Astrocyte (in vitro differentiated cells and primary cell): Measurements from ENCODE around the gene TMEM198. TPM values are rescaled to one million over a fixed set of nuclear protein-coding genes. Genes with fewer than 3 reads are reported as not detected.

Experiments used
- DNase-seq: peaks from one replicate; pipeline ENCODE4 v3.0.0-alpha.2; 2010; ENCODE audit warnings: low read depth
- FAIRE-seq: peaks from 2 replicates; lab custom pipeline; 2011; peaks lifted over from hg19 to GRCh38; lab: Jason Lieb, UNC
- H2AFZ ChIP-seq: 2 replicates; pipeline ENCODE4 v1.6.0; 2012; ENCODE audit warnings: low read depth, low read length, inconsistent platforms
- H3K27ac ChIP-seq: 2 replicates; pipeline ENCODE4 v1.5.1; 2011; ENCODE audit warnings: low read depth, low read length, inconsistent platforms
- H3K27me3 ChIP-seq: 2 replicates; pipeline ENCODE4 v1.6.0; 2011; ENCODE audit warnings: low read length, inconsistent platforms; ENCODE audit not compliant: insufficient read depth
- H3K36me3 ChIP-seq: 2 replicates; pipeline ENCODE4 v1.5.1; 2011; ENCODE audit warnings: low read length, inconsistent platforms; ENCODE audit not compliant: insufficient read depth
- H3K4me1 ChIP-seq: 2 replicates; pipeline ENCODE4 v1.5.1; 2011; ENCODE audit warnings: low read length, inconsistent platforms; ENCODE audit not compliant: insufficient read depth
- H3K4me2 ChIP-seq: 2 replicates; pipeline ENCODE4 v1.6.0; 2012; ENCODE audit warnings: low read length, inconsistent platforms
- H3K4me3 ChIP-seq: 2 replicates; pipeline ENCODE4 v1.5.1; 2011; ENCODE audit warnings: low read depth, mild to moderate bottlenecking, low read length, inconsistent platforms; ENCODE audit not compliant: insufficient read depth
- H3K79me2 ChIP-seq: 2 replicates; pipeline ENCODE4 v1.6.0; 2012; ENCODE audit warnings: mild to moderate bottlenecking, low read length, inconsistent platforms; ENCODE audit not compliant: insufficient read depth
- H3K9ac ChIP-seq: 2 replicates; pipeline ENCODE4 v1.6.0; 2012; ENCODE audit warnings: mild to moderate bottlenecking, low read length, inconsistent platforms
- H3K9me3 ChIP-seq: 2 replicates; pipeline ENCODE4 v1.5.1; 2012; ENCODE audit warnings: low read depth, mild to moderate bottlenecking, low read length, inconsistent platforms; ENCODE audit not compliant: insufficient read depth
- H4K20me1 ChIP-seq: 2 replicates; pipeline ENCODE4 v1.6.0; 2012; ENCODE audit warnings: low read length, inconsistent platforms; ENCODE audit not compliant: insufficient read depth
- H3K27ac Mint-ChIP-seq: one replicate; pipeline ENCODE4 v1.8.0; 2021; ENCODE audit warnings: mild to moderate bottlenecking, mixed read lengths; ENCODE audit not compliant: unreplicated experiment
- H3K27me3 Mint-ChIP-seq: one replicate; pipeline ENCODE4 v1.8.0; 2021; ENCODE audit warnings: low read depth, mixed read lengths; ENCODE audit not compliant: unreplicated experiment
- H3K36me3 Mint-ChIP-seq: one replicate; pipeline ENCODE4 v1.8.0; 2021; ENCODE audit warnings: low read depth, mixed read lengths; ENCODE audit not compliant: unreplicated experiment
- H3K4me1 Mint-ChIP-seq: one replicate; pipeline ENCODE4 v1.8.0; 2021; ENCODE audit warnings: low read depth, mixed read lengths; ENCODE audit not compliant: unreplicated experiment
- H3K4me3 Mint-ChIP-seq: one replicate; pipeline ENCODE4 v1.8.0; 2021; ENCODE audit warnings: mild to moderate bottlenecking, moderate library complexity, mixed read lengths; ENCODE audit not compliant: unreplicated experiment
- H3K9me3 Mint-ChIP-seq: one replicate; pipeline ENCODE4 v1.8.0; 2021; ENCODE audit warnings: mild to moderate bottlenecking, mixed read lengths; ENCODE audit not compliant: unreplicated experiment
- CTCF ChIP-seq: IDR thresholded peaks from 2 replicates; pipeline ENCODE4 v1.5.1; 2011; ENCODE audit warnings: low read depth, mild to moderate bottlenecking, inconsistent platforms, low read length, moderate library complexity; ENCODE audit not compliant: insufficient read depth
- EZH2 ChIP-seq: IDR thresholded peaks from 2 replicates; pipeline ENCODE4 v1.6.1; 2012; ENCODE audit warnings: mild to moderate bottlenecking, low read length, inconsistent platforms; ENCODE audit not compliant: insufficient read depth
- total RNA-seq: library from RNA; stranded (reverse); gene quantifications from 2 replicates; pipeline ENCODE4 v1.2.1, GENCODE V29; 2021

Gene TMEM198
- total RNA-seq, 1 donor from 2014 or later: 3.8 TPM

- FAIRE-seq: no peak
- no peaks in the 10 kb centered on the region for H3K9me3 Mint-ChIP-seq
- Histone ChIP-seq H3K9me3 (no peaks in the 10 kb centered on the region), H3K4me2 (peak overlapping the region; percentile 64), H3K9ac (peak overlapping the region; percentile 37), H3K4me1 (peaks cover 30% of the 10 kb centered on the region), H2AFZ (peak overlapping the region; percentile 72), H3K36me3 (no peaks in the 10 kb centered on the region), H3K4me3 (no peak overlapping the region), H3K27me3 (peaks cover 3% of the 10 kb centered on the region), H3K27ac (no peak overlapping the region), H3K79me2 (no peaks in the 10 kb centered on the region), H4K20me1 (no peaks in the 10 kb centered on the region)
- H3K27ac Mint-ChIP-seq: no peak overlapping the region
- H3K27me3 Mint-ChIP-seq: peaks cover 35% of the 10 kb centered on the region
- TF ChIP-seq CTCF: peak; percentile 50
- TF ChIP-seq EZH2: no peak
- DNase-seq: no peak
- H3K4me1 Mint-ChIP-seq: peaks cover 34% of the 10 kb centered on the region
- no peak overlapping the region for H3K4me3 Mint-ChIP-seq
- H3K36me3 Mint-ChIP-seq: no peaks in the 10 kb centered on the region
Observed at GRCh38 chr2:219521066-219521880, 22.6 kb upstream of the TMEM198 start.

GRCh38 chr2:219522111-219523030 lies 21.5 kb upstream of the TMEM198 start:
- peak overlapping the region; percentile 24 for H3K27ac ChIP-seq
- no peaks in the 10 kb centered on the region for H3K9me3 Mint-ChIP-seq
- H3K4me1 Mint-ChIP-seq: peaks cover 37% of the 10 kb centered on the region
- H3K36me3 Mint-ChIP-seq: no peaks in the 10 kb centered on the region
- H3K27me3 ChIP-seq: peaks cover 8% of the 10 kb centered on the region
- peak overlapping the region; percentile 8 for H3K27ac Mint-ChIP-seq
- no peak overlapping the region for H3K4me3 ChIP-seq
- peak overlapping the region; percentile 64 for H3K4me2 ChIP-seq
- peak; percentile 81 for DNase-seq
- H3K27me3 Mint-ChIP-seq: peaks cover 35% of the 10 kb centered on the region
- no peaks in the 10 kb centered on the region for H3K9me3 ChIP-seq
- FAIRE-seq: no peak
- no peaks in the 10 kb centered on the region for H3K79me2 ChIP-seq
- TF ChIP-seq EZH2: no peak
- no peak for TF ChIP-seq CTCF
- no peaks in the 10 kb centered on the region for H3K36me3 ChIP-seq
- H3K9ac ChIP-seq: peak overlapping the region; percentile 41
- peak overlapping the region; percentile 72 for H2AFZ ChIP-seq
- no peaks in the 10 kb centered on the region for H4K20me1 ChIP-seq
- peaks cover 30% of the 10 kb centered on the region for H3K4me1 ChIP-seq
- H3K4me3 Mint-ChIP-seq: no peak overlapping the region
